Naive thymus-derived CD4-positive, alpha-beta T cell (primary cell): ENCODE measurements around the gene C4orf50. TPM values are rescaled to one million over a fixed set of nuclear protein-coding genes. Genes with fewer than 3 reads are reported as not detected.

Experiments
- ATAC-seq: fragments of 150-1000 bp; cut with Tn5 transposase; 2 replicates; pipeline ENCODE4 v1.10.0; 2021; ENCODE audit warnings: mild to moderate bottlenecking, moderate library complexity
- CTCF ChIA-PET: fragments of 350-600 bp; sonication (Branson Sonifier 250); formaldehyde crosslinking; loops from one replicate; lab custom pipeline; 2021; ENCODE audit warnings: antibody characterized with exemption; lab: Charles Lee
- POLR2A ChIA-PET: fragments of 350-600 bp; sonication (Branson Sonifier 250); formaldehyde crosslinking; loops from one replicate; lab custom pipeline; 2021; ENCODE audit warnings: antibody characterized with exemption, inconsistent platforms; lab: Charles Lee
- DNase-seq, 9 donors: peaks; one replicate each; pipeline versions ENCODE4 v3.0.0 to v3.0.0-alpha.2; 2020 to 2022; ENCODE audit warnings: mixed read lengths in 1 of 9
- H3K27ac ChIP-seq: one replicate; pipeline ENCODE4 v1.7.0; 2013; ENCODE audit warnings: mild to moderate bottlenecking, low read depth, low read length, moderate library complexity
- H3K27me3 ChIP-seq, 2 donors: one replicate each; pipeline ENCODE4 v1.7.0; 2013; ENCODE audit warnings: low read length in 2 of 2, mild to moderate bottlenecking in 2 of 2, moderate library complexity in 2 of 2; ENCODE audit not compliant: control insufficient read depth in 2 of 2, insufficient read depth in 2 of 2
- H3K36me3 ChIP-seq, 3 experiments: 1 replicate in 2 of 3; 2 replicates in 1 of 3; pipeline ENCODE4 v1.7.0; 2013; ENCODE audit warnings: low read length in 3 of 3, mild to moderate bottlenecking in 3 of 3, moderate library complexity in 1 of 3; ENCODE audit not compliant: insufficient read depth in 3 of 3, control insufficient read depth in 2 of 3
- H3K4me1 ChIP-seq, 2 donors: one replicate each; pipeline ENCODE4 v1.7.0; 2013; ENCODE audit warnings: low read length in 2 of 2, mild to moderate bottlenecking in 2 of 2, moderate library complexity in 1 of 2; ENCODE audit not compliant: control insufficient read depth in 2 of 2, insufficient read depth in 2 of 2
- H3K4me3 ChIP-seq: 2 replicates; pipeline ENCODE4 v1.7.0; 2013; ENCODE audit warnings: mild to moderate bottlenecking, low read length
- H3K9me3 ChIP-seq, 3 experiments: 1 replicate in 2 of 3; 2 replicates in 1 of 3; pipeline ENCODE4 v1.7.0; 2013; ENCODE audit warnings: low read length in 3 of 3; ENCODE audit not compliant: control insufficient read depth in 2 of 3
- H3K27ac Mint-ChIP-seq, 9 donors: one replicate each; pipeline ENCODE4 v1.8.0; 2020 to 2022; ENCODE audit warnings: mixed read lengths in 9 of 9, mild to moderate bottlenecking in 8 of 9, moderate library complexity in 5 of 9, inconsistent platforms in 2 of 9
- H3K27me3 Mint-ChIP-seq, 5 donors: one replicate each; pipeline ENCODE4 v1.8.0; 2021 to 2022; ENCODE audit warnings: mixed read lengths in 5 of 5, mild to moderate bottlenecking in 1 of 5
- H3K36me3 Mint-ChIP-seq, 5 donors: one replicate each; pipeline ENCODE4 v1.8.0; 2020 to 2022; ENCODE audit warnings: mixed read lengths in 5 of 5, mild to moderate bottlenecking in 3 of 5, inconsistent platforms in 1 of 5
- H3K4me1 Mint-ChIP-seq, 7 donors: one replicate each; pipeline ENCODE4 v1.8.0; 2020 to 2022; ENCODE audit warnings: mixed read lengths in 7 of 7, mild to moderate bottlenecking in 3 of 7, inconsistent platforms in 1 of 7
- H3K4me3 Mint-ChIP-seq, 10 donors: one replicate each; pipeline ENCODE4 v1.8.0; 2020 to 2022; ENCODE audit warnings: mild to moderate bottlenecking in 10 of 10, mixed read lengths in 10 of 10, moderate library complexity in 6 of 10, inconsistent platforms in 2 of 10
- H3K9me3 Mint-ChIP-seq, 11 donors: one replicate each; pipeline ENCODE4 v1.8.0; 2020 to 2022; ENCODE audit warnings: mixed read lengths in 11 of 11, mild to moderate bottlenecking in 4 of 11, inconsistent platforms in 1 of 11, moderate library complexity in 1 of 11
- intact Hi-C, 2 donors: fragments of 100-400 bp; cut with micrococcal nuclease; formaldehyde crosslinking; loops; one replicate each; pipeline ENCODE4 v1.15.1; 2023
- polyA plus RNA-seq, 2 donors: library from polyadenylated mRNA; unstranded; fragments of 300-500 nt; fragmentation: Illumina TruSeq; gene quantifications; one replicate each; pipeline ENCODE4 v1.2.3, GENCODE V29; 2021
- total RNA-seq, 6 experiments: library from RNA in 5 of 6; stranded (reverse) in 5 of 6; gene quantifications; 1 replicate in 5 of 6; 2 replicates in 1 of 6; pipeline ENCODE4 v1.2.3 and lab custom pipeline; 2021 to 2026

The C4orf50 gene
- total and polyA plus RNA-seq, 7 experiments from 2014 or later: 0.08 to 0.87 (median 0.54) TPM; not detected in 4

GRCh38 chr4:5884796-5885195 lies 133.4 kb downstream of the C4orf50 start:
- peaks cover 0 to 9% (median 3%) of the 10 kb centered on the region in 11 donors for H3K9me3 Mint-ChIP-seq
- H3K4me1 Mint-ChIP-seq: peaks cover 0 to 7% (median 0%) of the 10 kb centered on the region in 7 donors
- no peaks in the 10 kb centered on the region for H3K36me3 ChIP-seq
- H3K27ac Mint-ChIP-seq: no peak overlapping the region
- ChIA-PET CTCF (no interaction called here), POLR2A (no interaction called here)
- intact Hi-C loops: no loop called here
- peaks cover 0 to 11% (median 0%) of the 10 kb centered on the region in 5 donors for H3K36me3 Mint-ChIP-seq
- DNase-seq (no peak), ATAC-seq (no peak)
- H3K4me3 ChIP-seq: no peak overlapping the region
- H3K27ac ChIP-seq: no peak overlapping the region
- H3K9me3 ChIP-seq: no peaks in the 10 kb centered on the region
- no peak overlapping the region for H3K4me3 Mint-ChIP-seq
- no peaks in the 10 kb centered on the region for H3K4me1 ChIP-seq
- peaks cover 0 to 14% of the 10 kb centered on the region in 2 donors for H3K27me3 ChIP-seq
- peaks cover 40 to 62% (median 56%) of the 10 kb centered on the region in 5 donors for H3K27me3 Mint-ChIP-seq

- H3K4me1 ChIP-seq: no peaks in the 10 kb centered on the region
- CTCF ChIA-PET: no interaction called here
- peaks cover 0 to 3% (median 0%) of the 10 kb centered on the region in 7 donors for H3K4me1 Mint-ChIP-seq
- no peak overlapping the region for H3K4me3 Mint-ChIP-seq
- no peaks in the 10 kb centered on the region for H3K36me3 ChIP-seq
- H3K9me3 Mint-ChIP-seq: peaks cover 0 to 13% (median 5%) of the 10 kb centered on the region in 11 donors
- H3K27ac Mint-ChIP-seq: no peak overlapping the region
- POLR2A ChIA-PET: no interaction called here
- ATAC-seq: no peak
- peaks cover 40 to 61% (median 55%) of the 10 kb centered on the region in 5 donors for H3K27me3 Mint-ChIP-seq
- H3K4me3 ChIP-seq: no peak overlapping the region
- no peak for DNase-seq
- H3K27ac ChIP-seq: no peak overlapping the region
- intact Hi-C loops: no loop called here
- H3K27me3 ChIP-seq: peaks cover 0 to 5% of the 10 kb centered on the region in 2 donors
- no peaks in the 10 kb centered on the region for H3K9me3 ChIP-seq
- peaks cover 0 to 15% (median 0%) of the 10 kb centered on the region in 5 donors for H3K36me3 Mint-ChIP-seq
These were observed 134.3 kb downstream of the C4orf50 start for GRCh38 chr4:5883916-5884315.

- peaks cover 0 to 16% (median 0%) of the 10 kb centered on the region in 5 donors for H3K36me3 Mint-ChIP-seq
These were observed 135.3 kb downstream of the C4orf50 start for GRCh38 chr4:5882947-5883346.

GRCh38 chr4:5881340-5881739 lies 136.9 kb downstream of the C4orf50 start:
- no peak for DNase-seq
- no peaks in the 10 kb centered on the region for H3K9me3 ChIP-seq
- H3K36me3 ChIP-seq: no peaks in the 10 kb centered on the region
- intact Hi-C loops: no loop called here
- H3K4me1 ChIP-seq: no peaks in the 10 kb centered on the region
- H3K27ac ChIP-seq: no peak overlapping the region
- H3K27me3 Mint-ChIP-seq: peaks cover 26 to 53% (median 43%) of the 10 kb centered on the region in 5 donors
- no peak for ATAC-seq
- no peak overlapping the region for H3K27ac Mint-ChIP-seq
- ChIA-PET POLR2A (no interaction called here), CTCF (no interaction called here)
- no peak overlapping the region for H3K4me3 ChIP-seq
- H3K4me3 Mint-ChIP-seq: no peak overlapping the region
- peaks cover 0 to 16% (median 0%) of the 10 kb centered on the region in 5 donors for H3K36me3 Mint-ChIP-seq
- H3K4me1 Mint-ChIP-seq: no peaks in the 10 kb centered on the region
- peaks cover 0 to 2% of the 10 kb centered on the region in 2 donors for H3K27me3 ChIP-seq
- H3K9me3 Mint-ChIP-seq: peaks cover 0 to 13% (median 5%) of the 10 kb centered on the region in 11 donors

More at GRCh38 chr4:5882947-5883346, 135.3 kb downstream of the C4orf50 start:
- no peaks in the 10 kb centered on the region for H3K4me1 Mint-ChIP-seq
- H3K27ac Mint-ChIP-seq: no peak overlapping the region
- intact Hi-C loops: no loop called here
- no peak overlapping the region for H3K27ac ChIP-seq
- no peak for ATAC-seq
- peak overlapping the region in 1 of 10 donors; percentile 2 for H3K4me3 Mint-ChIP-seq
- CTCF ChIA-PET: no interaction called here
- no peaks in the 10 kb centered on the region for H3K4me1 ChIP-seq
- peaks cover 0 to 2% of the 10 kb centered on the region in 2 donors for H3K27me3 ChIP-seq
- no peak overlapping the region for H3K4me3 ChIP-seq
- peaks cover 0 to 13% (median 5%) of the 10 kb centered on the region in 11 donors for H3K9me3 Mint-ChIP-seq
- POLR2A ChIA-PET: no interaction called here
- no peak for DNase-seq
- no peaks in the 10 kb centered on the region for H3K36me3 ChIP-seq
- no peaks in the 10 kb centered on the region for H3K9me3 ChIP-seq
- peaks cover 38 to 63% (median 52%) of the 10 kb centered on the region in 5 donors for H3K27me3 Mint-ChIP-seq

GRCh38 chr4:5878359-5878758 lies 139.9 kb downstream of the C4orf50 start:
- peaks cover 0 to 7% (median 5%) of the 10 kb centered on the region in 5 donors for H3K36me3 Mint-ChIP-seq
- peaks cover 10 to 34% (median 26%) of the 10 kb centered on the region in 5 donors for H3K27me3 Mint-ChIP-seq
- Histone ChIP-seq H3K4me1 (no peaks in the 10 kb centered on the region), H3K9me3 (no peaks in the 10 kb centered on the region), H3K36me3 (no peaks in the 10 kb centered on the region), H3K27ac (no peak overlapping the region), H3K4me3 (no peak overlapping the region), H3K27me3 (peaks cover 0 to 2% of the 10 kb centered on the region in 2 donors)
- no peaks in the 10 kb centered on the region for H3K4me1 Mint-ChIP-seq
- DNase-seq (no peak), ATAC-seq (no peak)
- H3K4me3 Mint-ChIP-seq: no peak overlapping the region
- H3K9me3 Mint-ChIP-seq: peaks cover 0 to 13% (median 4%) of the 10 kb centered on the region in 11 donors
- no peak overlapping the region for H3K27ac Mint-ChIP-seq
- intact Hi-C loops: no loop called here
- ChIA-PET CTCF (no interaction called here), POLR2A (no interaction called here)

- Histone ChIP-seq H3K4me1 (no peaks in the 10 kb centered on the region), H3K36me3 (no peaks in the 10 kb centered on the region), H3K27ac (no peak overlapping the region), H3K9me3 (no peaks in the 10 kb centered on the region), H3K4me3 (no peak overlapping the region), H3K27me3 (peaks cover 0 to 2% of the 10 kb centered on the region in 2 donors)
- no peaks in the 10 kb centered on the region for H3K4me1 Mint-ChIP-seq
- peaks cover 0 to 7% (median 5%) of the 10 kb centered on the region in 5 donors for H3K36me3 Mint-ChIP-seq
- no peak overlapping the region for H3K4me3 Mint-ChIP-seq
- ChIA-PET CTCF (no interaction called here), POLR2A (no interaction called here)
- ATAC-seq: no peak
- H3K27me3 Mint-ChIP-seq: peaks cover 6 to 25% (median 18%) of the 10 kb centered on the region in 5 donors
- no peak for DNase-seq
- H3K27ac Mint-ChIP-seq: no peak overlapping the region
- H3K9me3 Mint-ChIP-seq: peaks cover 0 to 17% (median 4%) of the 10 kb centered on the region in 11 donors
- intact Hi-C loops: no loop called here
These were observed 140.8 kb downstream of the C4orf50 start for GRCh38 chr4:5877392-5877791.
